GM12872 (cell line): ENCODE data around the gene C22orf15.

Experiments
- TF ChIP-seq, protein P1 (sequence below): IDR thresholded peaks from 3 replicates; pipeline ENCODE4 v1.5.1; 2011; ENCODE audit warnings: low read depth, mild to moderate bottlenecking, low read length, moderate library complexity; ENCODE audit not compliant: insufficient read depth

The C22orf15 gene

DNA sequence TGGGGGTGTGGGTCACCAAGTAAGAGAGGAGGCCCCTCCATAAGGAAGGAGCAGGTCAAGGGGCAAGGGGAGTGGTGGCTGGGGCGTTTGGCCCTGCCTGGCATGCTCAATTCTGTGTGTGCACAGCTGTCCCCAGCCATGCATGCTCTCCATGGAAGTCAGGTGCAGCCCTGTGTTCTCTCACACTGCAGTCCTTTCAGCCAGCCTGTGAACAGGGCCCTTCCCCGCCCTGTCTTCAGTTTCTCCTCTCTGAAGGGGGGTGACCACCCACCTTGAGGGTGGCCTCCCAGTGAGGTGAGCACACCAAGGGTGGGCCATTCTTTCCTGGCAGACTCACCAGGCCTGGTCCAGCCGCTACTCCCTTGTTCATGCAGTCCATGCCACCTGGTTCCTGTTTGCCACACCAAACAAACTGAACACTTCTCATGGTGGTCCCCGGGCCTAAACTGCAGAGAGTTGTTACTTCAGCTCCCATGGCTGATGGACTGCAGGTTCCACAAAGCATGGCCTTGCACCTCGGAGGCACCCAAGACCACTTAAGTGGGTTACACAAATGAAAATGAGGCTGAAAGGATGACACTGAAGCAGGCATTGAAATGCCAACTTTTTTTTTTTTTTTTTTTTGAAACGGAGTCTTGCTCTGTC is 6.7 kb downstream of the C22orf15 start:
- TF ChIP-seq, protein P1, sequence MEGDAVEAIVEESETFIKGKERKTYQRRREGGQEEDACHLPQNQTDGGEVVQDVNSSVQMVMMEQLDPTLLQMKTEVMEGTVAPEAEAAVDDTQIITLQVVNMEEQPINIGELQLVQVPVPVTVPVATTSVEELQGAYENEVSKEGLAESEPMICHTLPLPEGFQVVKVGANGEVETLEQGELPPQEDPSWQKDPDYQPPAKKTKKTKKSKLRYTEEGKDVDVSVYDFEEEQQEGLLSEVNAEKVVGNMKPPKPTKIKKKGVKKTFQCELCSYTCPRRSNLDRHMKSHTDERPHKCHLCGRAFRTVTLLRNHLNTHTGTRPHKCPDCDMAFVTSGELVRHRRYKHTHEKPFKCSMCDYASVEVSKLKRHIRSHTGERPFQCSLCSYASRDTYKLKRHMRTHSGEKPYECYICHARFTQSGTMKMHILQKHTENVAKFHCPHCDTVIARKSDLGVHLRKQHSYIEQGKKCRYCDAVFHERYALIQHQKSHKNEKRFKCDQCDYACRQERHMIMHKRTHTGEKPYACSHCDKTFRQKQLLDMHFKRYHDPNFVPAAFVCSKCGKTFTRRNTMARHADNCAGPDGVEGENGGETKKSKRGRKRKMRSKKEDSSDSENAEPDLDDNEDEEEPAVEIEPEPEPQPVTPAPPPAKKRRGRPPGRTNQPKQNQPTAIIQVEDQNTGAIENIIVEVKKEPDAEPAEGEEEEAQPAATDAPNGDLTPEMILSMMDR: no peak

DNA sequence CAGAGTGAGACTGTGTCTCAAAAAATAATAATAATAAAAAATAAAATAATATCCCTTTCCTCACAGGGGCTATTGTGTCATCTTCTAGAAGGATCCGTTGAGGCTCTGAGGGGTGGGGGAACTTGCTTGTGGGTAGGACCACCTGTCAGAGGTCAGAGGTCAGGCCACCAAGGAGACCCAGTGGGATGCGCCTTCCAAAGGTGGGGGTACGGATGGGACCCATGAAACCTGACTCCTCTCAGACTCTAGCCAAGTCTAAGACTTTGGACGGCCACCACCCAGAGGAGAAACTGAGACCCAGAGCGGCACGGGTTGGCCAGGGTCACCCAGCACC is 9.5 kb downstream of the C22orf15 start:
- TF ChIP-seq, protein P1: no peak

DNA sequence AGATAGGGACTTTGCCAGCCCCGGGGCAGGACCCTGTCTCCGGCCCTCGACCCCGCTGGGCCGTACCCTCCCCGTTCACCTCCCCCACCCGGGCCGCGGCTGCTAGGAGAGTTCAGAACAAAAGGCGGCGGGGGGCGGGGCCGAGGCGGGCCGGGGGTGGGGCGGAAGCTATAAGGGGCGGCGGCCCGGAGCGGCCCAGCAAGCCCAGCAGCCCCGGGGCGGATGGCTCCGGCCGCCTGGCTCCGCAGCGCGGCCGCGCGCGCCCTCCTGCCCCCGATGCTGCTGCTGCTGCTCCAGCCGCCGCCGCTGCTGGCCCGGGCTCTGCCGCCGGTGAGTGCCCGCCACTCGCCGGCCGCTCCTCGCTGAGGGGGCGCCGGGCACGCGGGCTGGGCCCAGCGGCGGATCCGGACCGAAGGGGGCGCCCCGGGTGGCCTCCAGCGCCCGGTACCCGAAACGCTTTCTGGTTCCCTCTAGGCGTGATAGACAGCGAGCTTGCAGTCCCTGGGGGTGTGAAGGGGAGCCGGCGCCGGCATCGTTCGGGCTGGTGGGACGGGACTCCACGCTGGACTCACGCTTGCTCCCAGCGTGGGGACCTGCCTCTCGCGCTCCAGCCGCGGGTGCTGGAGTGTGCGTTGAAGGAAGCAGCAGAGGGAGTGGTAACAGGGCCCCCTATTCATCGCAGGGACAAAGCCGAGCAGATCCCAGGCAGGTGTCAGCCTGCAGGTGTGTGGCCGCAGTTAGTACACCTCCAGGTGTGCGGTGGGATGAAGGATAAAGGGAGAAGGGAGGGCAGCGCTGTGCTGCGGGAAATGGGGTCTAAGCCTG is 10.1 kb downstream of the C22orf15 start, which contains the start of gene MMP11:
Gene MMP11 (plus strand): TSS at position 201 of the 825 bp plus-strand sequence. CDS start 22 bp downstream, at position 223.
- TF ChIP-seq, protein P1: no peak

DNA sequence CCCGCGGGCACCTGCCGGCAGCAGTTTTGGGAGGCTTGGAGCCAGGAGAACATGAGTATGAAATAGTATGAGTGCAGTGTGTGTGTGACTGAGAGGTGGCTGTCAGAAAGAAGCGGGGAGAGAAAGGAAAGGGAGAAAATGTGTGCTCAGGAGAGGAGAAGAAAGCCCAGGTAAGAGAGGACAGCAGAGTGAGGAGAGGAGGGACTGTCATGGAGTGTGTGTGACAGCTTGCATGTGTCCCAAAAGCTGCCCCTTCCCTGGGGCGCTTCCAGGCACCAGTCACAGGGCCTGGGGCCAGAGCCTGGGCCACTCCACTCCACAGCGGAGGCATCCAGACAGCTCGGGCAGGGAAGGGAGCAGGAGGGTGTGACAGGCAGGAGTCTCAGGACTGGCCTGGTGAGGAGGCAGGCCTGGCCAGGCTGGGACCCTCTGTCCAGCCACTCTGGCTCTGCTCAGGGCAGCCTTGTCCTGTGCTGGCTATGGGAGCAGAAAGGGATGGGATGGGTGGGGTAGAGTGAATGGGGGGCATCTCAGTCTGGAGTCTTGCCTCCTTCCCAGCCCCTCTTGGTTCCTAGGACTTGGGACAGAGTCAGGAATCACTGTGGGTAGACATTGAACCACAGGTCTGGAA is 10.8 kb downstream of the C22orf15 start:
- TF ChIP-seq, protein P1: no peak

DNA sequence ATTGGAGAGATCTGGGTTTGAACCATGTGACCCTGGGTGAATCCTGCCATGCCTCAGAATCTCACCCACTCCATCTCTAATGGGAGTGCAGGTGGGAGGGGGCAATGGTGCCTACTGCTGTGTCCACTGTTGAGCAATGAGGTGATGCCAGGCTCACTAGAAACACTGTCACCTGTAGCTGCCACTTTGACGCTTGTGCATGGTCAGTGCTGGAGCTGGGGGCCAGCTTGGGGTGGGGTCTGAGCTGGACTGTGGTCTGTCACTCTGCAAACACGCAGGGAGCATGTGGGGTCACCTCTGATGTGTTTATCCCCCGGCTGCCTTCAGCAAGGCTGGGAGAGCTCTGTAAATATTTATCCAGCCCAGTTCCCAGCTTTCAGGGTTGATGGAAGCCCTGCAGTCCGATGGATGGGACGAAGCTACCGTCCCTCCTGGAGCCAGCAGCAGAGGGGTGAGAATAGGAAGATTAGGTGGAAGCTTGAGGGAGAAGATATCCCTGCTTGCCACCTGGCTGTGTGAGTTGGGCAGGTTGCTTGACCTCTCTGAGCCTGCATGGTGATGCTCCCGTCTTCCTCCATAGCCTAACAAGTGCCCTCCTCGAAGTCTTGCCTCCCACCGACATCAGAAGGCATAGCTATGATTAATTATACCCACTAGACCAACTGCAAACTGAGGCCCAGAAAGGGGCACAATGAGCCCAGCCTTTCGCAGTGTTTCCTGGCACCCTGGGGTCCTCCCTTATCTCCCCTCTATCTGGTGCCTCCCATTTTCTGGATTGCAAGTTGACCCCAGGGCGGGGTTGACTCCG is 11.5 kb downstream of the C22orf15 start:
- TF ChIP-seq, protein P1: no peak

DNA sequence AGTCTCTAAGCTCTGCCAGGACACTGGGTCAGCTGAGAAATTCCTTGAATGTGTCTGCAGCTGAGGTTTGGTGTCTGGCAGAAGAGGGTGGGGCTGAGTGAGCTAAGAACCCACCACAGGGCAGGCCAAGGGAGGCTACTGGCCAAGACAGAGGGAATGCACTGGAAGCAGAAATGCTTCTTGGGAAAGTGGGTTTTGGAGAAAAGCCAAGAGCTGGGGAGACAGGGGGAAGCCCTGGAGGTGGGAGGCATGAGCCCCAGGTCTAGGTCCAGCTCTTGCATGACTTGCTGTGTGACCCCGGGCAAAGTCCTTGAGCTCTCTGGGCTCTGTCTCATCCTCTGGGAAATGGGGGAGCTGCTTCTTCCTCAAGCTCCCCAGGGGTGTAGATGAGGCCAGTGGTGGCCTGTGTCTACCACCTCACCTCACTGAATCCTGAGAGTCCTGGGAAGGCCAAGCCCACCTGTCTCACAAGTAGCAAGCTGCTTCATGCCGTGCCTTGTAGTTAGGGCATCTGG is 12.2 kb downstream of the C22orf15 start:
- TF ChIP-seq, protein P1: no peak
